ENCODE results near the gene SNRPB2. TPM values are rescaled to one million over a fixed set of nuclear protein-coding genes. Genes with fewer than 3 reads are reported as not detected.

The SNRPB2 gene
- total RNA-seq, 6 donors from 2014 or later: 7.4 to 44.4 (median 32.4) TPM

DNA sequence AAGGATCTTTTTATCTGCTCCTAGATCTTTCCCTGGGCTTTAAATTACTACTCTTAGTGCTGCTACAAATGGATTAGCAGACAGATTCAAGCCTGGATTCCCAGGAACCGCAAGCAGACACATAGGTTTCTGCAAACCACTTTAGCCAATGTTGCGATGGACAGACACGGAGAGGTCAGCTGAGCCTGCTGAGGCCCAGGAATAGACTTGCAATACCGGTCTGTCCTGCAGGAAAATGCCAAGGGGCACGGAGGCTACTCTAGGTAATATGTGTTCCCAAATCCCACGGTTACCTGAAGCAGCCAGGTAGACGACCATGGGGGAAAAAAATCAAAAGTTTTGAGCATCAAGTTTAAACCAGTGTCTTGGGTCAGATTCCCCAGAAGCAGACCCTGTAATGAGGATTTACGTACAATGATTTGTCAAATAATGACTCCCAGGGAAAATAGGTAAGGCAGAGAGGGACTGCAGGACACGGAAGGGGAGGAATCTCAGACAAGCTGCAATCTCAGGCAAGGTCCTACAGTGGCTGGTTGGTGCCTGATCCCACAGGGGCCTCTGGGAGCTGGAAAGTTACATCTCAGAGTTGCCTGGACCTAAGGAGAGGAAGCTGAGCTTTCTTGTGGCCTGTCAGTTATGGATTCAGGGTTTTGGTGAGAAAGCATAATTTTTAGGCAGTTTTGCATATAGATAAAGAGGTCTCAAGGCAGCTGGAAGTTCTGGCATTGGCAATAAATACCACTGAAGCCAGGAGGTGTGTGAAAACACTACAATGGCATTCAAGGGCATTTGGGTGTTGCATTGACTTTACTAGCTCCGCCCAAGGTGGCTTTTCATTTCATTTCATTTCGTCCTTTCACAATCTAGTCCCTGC lies 30.8 kb downstream of the SNRPB2 start:
- DNase-seq (peak in 1 of 2 donors; percentile 60), ATAC-seq (ENCODE audit: low FRiP score in 2 of 2) (peak in 1 of 2 donors; percentile 69)
- TF ChIP-seq EP300 (IDR thresholded peaks at IDR 0.05) (no peak), POLR2AphosphoS5 (IDR thresholded peaks at IDR 0.05) (no peak), POLR2A (IDR thresholded peaks at IDR 0.05) (no peak)
- TF ChIP-seq, protein P1, sequence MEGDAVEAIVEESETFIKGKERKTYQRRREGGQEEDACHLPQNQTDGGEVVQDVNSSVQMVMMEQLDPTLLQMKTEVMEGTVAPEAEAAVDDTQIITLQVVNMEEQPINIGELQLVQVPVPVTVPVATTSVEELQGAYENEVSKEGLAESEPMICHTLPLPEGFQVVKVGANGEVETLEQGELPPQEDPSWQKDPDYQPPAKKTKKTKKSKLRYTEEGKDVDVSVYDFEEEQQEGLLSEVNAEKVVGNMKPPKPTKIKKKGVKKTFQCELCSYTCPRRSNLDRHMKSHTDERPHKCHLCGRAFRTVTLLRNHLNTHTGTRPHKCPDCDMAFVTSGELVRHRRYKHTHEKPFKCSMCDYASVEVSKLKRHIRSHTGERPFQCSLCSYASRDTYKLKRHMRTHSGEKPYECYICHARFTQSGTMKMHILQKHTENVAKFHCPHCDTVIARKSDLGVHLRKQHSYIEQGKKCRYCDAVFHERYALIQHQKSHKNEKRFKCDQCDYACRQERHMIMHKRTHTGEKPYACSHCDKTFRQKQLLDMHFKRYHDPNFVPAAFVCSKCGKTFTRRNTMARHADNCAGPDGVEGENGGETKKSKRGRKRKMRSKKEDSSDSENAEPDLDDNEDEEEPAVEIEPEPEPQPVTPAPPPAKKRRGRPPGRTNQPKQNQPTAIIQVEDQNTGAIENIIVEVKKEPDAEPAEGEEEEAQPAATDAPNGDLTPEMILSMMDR (IDR thresholded peaks at IDR 0.05): no peak
- H3K4me1 ChIP-seq: peaks cover 0 to 6% (median 5%) of the 10 kb centered on the region in 4 donors
- no peak overlapping the region for H3K27ac ChIP-seq
- no peaks in the 10 kb centered on the region for H3K36me3 ChIP-seq
- no peak overlapping the region for H3K4me3 ChIP-seq
- H3K27me3 ChIP-seq: no peaks in the 10 kb centered on the region
- no peaks in the 10 kb centered on the region for H3K9me3 ChIP-seq
- WGBS, 2 donors: 44 to 51% methylated on average over 11 of the region's 11 CpGs

DNA sequence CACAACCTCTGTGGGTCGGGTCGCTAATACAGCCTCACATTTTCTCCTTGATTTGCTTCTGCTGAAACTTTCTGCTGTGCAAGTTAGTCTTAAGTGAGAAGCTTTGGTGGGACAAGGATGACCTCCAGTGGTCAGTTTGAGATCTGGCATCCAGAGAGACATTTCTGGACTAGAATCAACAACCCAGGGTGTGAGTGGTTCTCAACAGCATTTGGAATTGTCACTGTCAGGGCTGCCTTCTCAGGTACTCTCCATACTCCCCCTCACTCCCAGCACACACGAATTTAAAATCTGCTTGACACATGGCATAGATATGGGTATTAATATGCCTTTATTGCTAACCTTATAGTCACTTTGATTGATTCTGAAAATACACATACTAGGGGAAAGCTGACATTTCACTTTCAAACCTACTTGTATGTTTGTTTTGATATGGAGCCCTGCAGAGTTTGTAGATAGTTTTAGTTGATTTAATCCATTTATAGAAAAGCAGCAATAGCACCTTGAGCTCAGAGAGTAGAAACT lies 31.5 kb downstream of the SNRPB2 start:
- Histone ChIP-seq H3K4me3 (no peak overlapping the region), H3K36me3 (no peaks in the 10 kb centered on the region), H3K4me1 (peaks cover 0 to 6% (median 5%) of the 10 kb centered on the region in 4 donors), H3K27ac (no peak overlapping the region), H3K27me3 (no peaks in the 10 kb centered on the region), H3K9me3 (no peaks in the 10 kb centered on the region)
- TF ChIP-seq EP300 (IDR thresholded peaks at IDR 0.05) (no peak), POLR2A (IDR thresholded peaks at IDR 0.05) (no peak), POLR2AphosphoS5 (IDR thresholded peaks at IDR 0.05) (no peak)
- TF ChIP-seq, protein P1 (IDR thresholded peaks at IDR 0.05): peak in 5 of 6 experiments; percentile 48 to 77 (median 64)
- DNase-seq (peak in 1 of 2 donors; percentile 42), ATAC-seq (ENCODE audit: low FRiP score in 2 of 2) (peak; percentile 76)
- WGBS, 2 donors: 0 to 5% methylated on average over 3 of the region's 3 CpGs

DNA sequence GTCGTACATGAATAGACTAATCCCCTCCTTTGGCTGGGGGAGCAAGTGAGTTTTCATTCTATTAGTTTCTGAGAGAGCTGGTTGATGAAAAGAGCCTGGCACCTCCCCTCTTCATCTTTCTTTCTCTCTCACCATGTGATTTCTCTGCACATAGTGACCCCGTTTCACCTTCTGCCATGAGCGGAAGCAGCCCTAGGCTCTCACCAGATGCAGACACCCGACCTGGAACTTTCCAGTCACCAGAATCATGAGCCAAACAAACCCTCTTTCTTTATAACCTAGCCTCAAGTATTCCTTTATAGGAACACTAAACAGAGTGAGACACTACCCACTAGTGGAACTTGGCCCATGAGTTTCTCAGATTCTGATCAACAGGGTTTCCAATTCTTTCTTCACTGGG lies 34.7 kb downstream of the SNRPB2 start:
- ATAC-seq (ENCODE audit: low FRiP score in 2 of 2): no peak
- no peak overlapping the region for H3K27ac ChIP-seq
- H3K36me3 ChIP-seq: no peaks in the 10 kb centered on the region
- no peak overlapping the region for H3K4me3 ChIP-seq
- WGBS, 2 donors: 38 to 55% methylated on average over 4 of the region's 4 CpGs
- peaks cover 0 to 6% (median 5%) of the 10 kb centered on the region in 4 donors for H3K4me1 ChIP-seq
- DNase-seq: no peak
- TF ChIP-seq POLR2A (IDR thresholded peaks at IDR 0.05) (no peak), POLR2AphosphoS5 (IDR thresholded peaks at IDR 0.05) (no peak), EP300 (IDR thresholded peaks at IDR 0.05) (no peak)
- TF ChIP-seq, protein P1 (IDR thresholded peaks at IDR 0.05): no peak
- H3K9me3 ChIP-seq: no peaks in the 10 kb centered on the region
- no peaks in the 10 kb centered on the region for H3K27me3 ChIP-seq

DNA sequence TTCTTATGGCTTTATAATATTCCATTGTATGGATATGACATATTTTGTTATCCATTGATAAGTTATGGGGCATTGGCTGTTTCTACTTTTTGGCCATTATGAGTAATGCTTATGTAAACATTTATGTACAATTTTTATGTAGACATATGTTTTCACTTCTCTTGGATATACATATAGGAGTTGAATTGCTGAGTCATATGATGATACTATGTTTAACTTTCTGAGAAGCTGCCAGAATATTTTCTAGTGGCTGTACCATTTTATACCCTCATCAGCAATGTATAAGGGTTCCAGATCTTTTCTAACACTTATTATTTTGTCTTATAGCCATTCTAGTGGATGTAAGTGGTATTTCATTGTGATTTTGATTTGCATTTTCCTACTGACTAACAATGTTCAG lies 41.4 kb downstream of the SNRPB2 start:
- DNase-seq (no peak), ATAC-seq (ENCODE audit: low FRiP score in 2 of 2) (no peak)
- TF ChIP-seq POLR2A (IDR thresholded peaks at IDR 0.05) (no peak), POLR2AphosphoS5 (IDR thresholded peaks at IDR 0.05) (no peak), EP300 (IDR thresholded peaks at IDR 0.05) (no peak)
- Histone ChIP-seq H3K36me3 (no peaks in the 10 kb centered on the region), H3K27ac (no peak overlapping the region), H3K27me3 (no peaks in the 10 kb centered on the region), H3K4me1 (no peaks in the 10 kb centered on the region), H3K9me3 (no peaks in the 10 kb centered on the region), H3K4me3 (no peak overlapping the region)

DNA sequence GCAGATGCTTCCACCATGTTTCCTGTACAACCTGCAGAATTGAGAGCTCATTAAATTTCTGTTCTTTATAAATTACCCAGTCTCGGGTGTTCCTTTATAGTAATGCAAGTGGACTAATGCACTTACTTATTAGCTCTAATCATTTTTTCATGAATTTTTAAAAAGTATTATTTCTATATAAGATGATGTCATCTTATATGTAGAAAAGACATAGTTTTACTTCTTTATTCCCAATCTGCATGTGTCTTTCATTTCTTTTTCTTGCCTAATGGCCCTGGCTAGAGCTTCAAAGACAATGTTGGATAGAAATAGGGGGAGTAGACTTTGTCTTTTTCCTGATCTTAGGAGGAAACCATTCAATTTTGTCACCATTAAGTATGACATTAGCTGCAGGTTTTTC lies 46.1 kb downstream of the SNRPB2 start:
- no peak for DNase-seq
- 77 to 84% methylated on average over 1 of the region's 1 CpG for WGBS, 2 donors
- TF ChIP-seq POLR2A (IDR thresholded peaks at IDR 0.05) (no peak), POLR2AphosphoS5 (IDR thresholded peaks at IDR 0.05) (no peak), EP300 (IDR thresholded peaks at IDR 0.05) (no peak)
- TF ChIP-seq, protein P1 (IDR thresholded peaks at IDR 0.05): no peak
- Histone ChIP-seq H3K4me3 (no peak overlapping the region), H3K9me3 (no peaks in the 10 kb centered on the region), H3K4me1 (no peaks in the 10 kb centered on the region), H3K27me3 (no peaks in the 10 kb centered on the region), H3K27ac (no peak overlapping the region), H3K36me3 (no peaks in the 10 kb centered on the region)
- ATAC-seq (ENCODE audit: low FRiP score in 2 of 2): no peak

Data from upper lobe of left lung (tissue), 6 donors.